ENCODE measurements around the gene ZNF423.

The ZNF423 gene

GRCh38 chr16:49833085-49833484 lies 22.8 kb downstream of the ZNF423 start:
- TF ChIP-seq CTCF (conservative IDR thresholded peaks at IDR 0.05; ENCODE audit: low read length): no peak
- DNase-seq (ENCODE audit: low read depth): no peak
- no peak overlapping the region for H3K4me3 ChIP-seq (ENCODE audit: low read length)

- TF ChIP-seq CTCF (conservative IDR thresholded peaks at IDR 0.05; ENCODE audit: low read length): no peak
- no peak for DNase-seq (ENCODE audit: low read depth)
- H3K4me3 ChIP-seq (ENCODE audit: low read length): no peak overlapping the region
Observed at GRCh38 chr16:49832177-49832576, 23.7 kb downstream of the ZNF423 start.

GRCh38 chr16:49830873-49831272 lies 25.0 kb downstream of the ZNF423 start:
- no peak for TF ChIP-seq CTCF (conservative IDR thresholded peaks at IDR 0.05; ENCODE audit: low read length)
- DNase-seq (ENCODE audit: low read depth): no peak
- H3K4me3 ChIP-seq (ENCODE audit: low read length): no peak overlapping the region

GRCh38 chr16:49828533-49829267 lies 27.2 kb downstream of the ZNF423 start:
- no peak for TF ChIP-seq CTCF (conservative IDR thresholded peaks at IDR 0.05; ENCODE audit: low read length)
- H3K4me3 ChIP-seq (ENCODE audit: low read length): no peak overlapping the region
- DNase-seq (ENCODE audit: low read depth): no peak

GRCh38 chr16:49827805-49828438 lies 28.0 kb downstream of the ZNF423 start:
- no peak for DNase-seq (ENCODE audit: low read depth)
- TF ChIP-seq CTCF (conservative IDR thresholded peaks at IDR 0.05; ENCODE audit: low read length): no peak
- H3K4me3 ChIP-seq (ENCODE audit: low read length): no peak overlapping the region

GRCh38 chr16:49826515-49826914 lies 29.4 kb downstream of the ZNF423 start:
- TF ChIP-seq CTCF (conservative IDR thresholded peaks at IDR 0.05; ENCODE audit: low read length): no peak
- no peak for DNase-seq (ENCODE audit: low read depth)

GRCh38 chr16:49825041-49825440 lies 30.9 kb downstream of the ZNF423 start:
- no peak for TF ChIP-seq CTCF (conservative IDR thresholded peaks at IDR 0.05; ENCODE audit: low read length)
- no peak for DNase-seq (ENCODE audit: low read depth)
- no peak overlapping the region for H3K4me3 ChIP-seq (ENCODE audit: low read length)

More at GRCh38 chr16:49826515-49826914, 29.4 kb downstream of the ZNF423 start:
- H3K4me3 ChIP-seq (ENCODE audit: low read length): no peak overlapping the region
